VCaP (cell line): ENCODE measurements around the gene CCDC197.
A peak's percentile ranks its signal among the peaks of the same experiment; 100 is the strongest.

Experiments
- H3K27ac ChIP-seq: fragments of 450-650 bp; 2 replicates; pipeline ENCODE4 v1.5.1; 2017
- CTCF ChIP-seq: fragments of 450-650 bp; conservative IDR thresholded peaks from 2 replicates; pipeline ENCODE4 v1.5.1; 2017; ENCODE audit warnings: mild to moderate bottlenecking, moderate library complexity

The CCDC197 gene

DNA sequence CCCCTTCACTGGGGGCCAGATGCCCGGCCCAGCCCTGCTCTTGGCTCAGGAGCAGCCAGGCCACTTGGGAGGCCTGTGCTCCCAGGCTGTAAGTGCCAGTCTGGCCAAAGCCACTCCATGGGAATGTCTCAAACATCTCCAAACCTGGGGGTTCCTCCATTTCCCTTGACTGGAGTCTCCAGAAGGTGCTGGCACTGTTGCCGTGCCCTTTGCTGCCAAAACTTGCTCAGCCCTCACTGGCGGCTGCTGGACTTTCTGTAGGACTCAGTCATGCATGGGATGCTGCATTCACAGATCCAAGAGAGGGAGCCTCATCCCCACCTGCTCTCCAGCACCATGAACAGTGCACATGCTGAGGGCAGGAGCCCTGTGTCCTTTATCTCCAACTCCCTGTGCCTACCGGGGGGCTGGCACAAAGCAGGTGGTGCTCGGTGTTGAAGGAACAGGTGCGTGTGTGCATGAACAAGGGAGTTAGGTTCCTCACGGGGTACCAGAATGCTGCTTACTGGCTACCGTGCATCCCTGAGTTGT lies 19.4 kb downstream of the CCDC197 start:
- H3K27ac ChIP-seq: no peak overlapping the region
- TF ChIP-seq CTCF: no peak

GRCh38 chr14:94018308-94018707 lies 21.2 kb downstream of the CCDC197 start:
- peak overlapping the region; percentile 50 for H3K27ac ChIP-seq
- no peak for TF ChIP-seq CTCF

DNA sequence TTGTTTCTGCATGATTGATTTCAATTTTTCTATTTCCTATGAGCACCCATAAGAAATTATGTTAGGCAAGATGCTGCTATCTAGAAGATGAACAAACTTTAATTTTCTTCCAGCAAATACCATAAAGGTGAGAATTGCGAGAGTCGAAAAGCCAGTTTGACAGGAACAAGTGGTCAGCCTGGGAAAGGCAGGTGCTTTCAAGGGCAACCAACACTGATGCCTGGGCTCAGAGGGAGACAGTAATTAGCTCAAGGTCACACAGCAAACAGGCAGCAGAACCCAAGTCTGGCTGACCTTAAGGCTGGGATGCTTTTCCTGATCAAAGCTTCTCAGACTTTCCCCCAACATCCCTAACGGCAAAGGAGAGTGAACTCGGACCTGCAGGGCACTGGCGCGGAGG lies 22.2 kb downstream of the CCDC197 start:
- no peak for TF ChIP-seq CTCF
- peak overlapping the region; percentile 50 for H3K27ac ChIP-seq

GRCh38 chr14:94020267-94020666 lies 23.2 kb downstream of the CCDC197 start:
- TF ChIP-seq CTCF: no peak
- no peak overlapping the region for H3K27ac ChIP-seq

DNA sequence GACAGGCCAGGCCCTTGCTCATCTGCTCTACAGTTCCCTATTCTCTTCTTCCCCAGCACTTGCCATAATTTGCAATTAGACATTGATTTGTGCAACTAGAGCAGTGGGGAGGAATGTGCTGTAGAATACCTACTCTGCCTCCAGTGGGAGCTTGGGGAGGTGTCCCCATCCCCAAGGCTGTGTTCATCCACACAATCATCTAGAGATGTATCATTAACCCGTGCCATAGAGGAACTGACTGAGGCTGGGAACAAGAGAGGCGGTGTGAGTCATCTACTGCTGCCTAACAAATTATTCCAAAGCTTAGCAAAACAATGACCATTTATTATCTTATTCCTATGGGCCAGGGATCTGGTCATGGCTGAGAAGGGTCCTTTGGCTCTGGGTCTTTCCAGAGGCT lies 23.9 kb downstream of the CCDC197 start:
- H3K27ac ChIP-seq: no peak overlapping the region
- no peak for TF ChIP-seq CTCF

GRCh38 chr14:94021416-94022157 lies 24.5 kb downstream of the CCDC197 start:
- TF ChIP-seq CTCF: no peak
- no peak overlapping the region for H3K27ac ChIP-seq

DNA sequence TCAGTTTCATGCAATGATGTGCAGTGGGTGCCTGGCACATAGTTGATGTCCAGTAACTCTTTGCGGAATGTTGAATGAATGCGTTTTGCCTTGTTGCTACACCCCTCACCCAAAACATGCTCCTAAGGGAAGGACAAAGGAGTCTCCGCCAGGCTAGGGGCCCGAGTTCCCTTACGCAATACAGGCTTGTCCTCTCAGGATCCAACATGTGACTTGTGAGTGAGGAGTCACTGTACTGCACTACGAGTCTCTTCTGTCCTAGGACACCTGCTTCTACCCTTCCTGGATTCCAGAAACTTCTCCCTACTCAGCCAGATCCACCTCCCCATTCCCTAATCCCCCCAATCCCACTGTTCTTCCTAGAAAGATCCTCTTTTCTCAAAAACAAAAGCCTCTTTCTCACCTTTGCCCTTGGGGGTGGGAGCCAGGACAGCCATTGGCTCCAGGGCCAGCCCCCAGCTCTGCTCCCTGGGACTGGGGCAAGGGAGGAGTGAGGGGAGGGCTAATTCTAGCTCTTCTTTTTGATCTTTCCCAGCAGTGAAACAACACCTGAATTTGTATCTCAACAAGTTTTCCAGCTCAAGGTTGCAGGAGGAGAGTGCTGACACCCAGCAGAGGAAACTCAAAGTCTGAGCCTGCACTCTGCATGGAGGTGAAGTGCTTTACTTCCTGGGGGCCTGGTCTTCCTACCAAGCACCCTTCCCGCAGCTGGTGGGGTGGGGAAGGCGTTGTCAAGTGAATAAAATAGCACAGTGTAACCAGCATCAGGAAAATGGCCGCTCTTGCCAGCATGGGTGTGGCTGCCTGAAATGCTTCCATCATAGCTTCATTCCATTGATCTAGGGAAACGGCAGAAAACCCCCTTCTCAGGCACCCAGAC lies 25.7 kb downstream of the CCDC197 start:
- H3K27ac ChIP-seq: no peak overlapping the region
- TF ChIP-seq CTCF: no peak
